ENCODE measurements around the gene N4BP2L2. TPM values are rescaled to one million over a fixed set of nuclear protein-coding genes. Genes with fewer than 3 reads are reported as not detected.

Gene N4BP2L2
- total and polyA plus RNA-seq, 2 donors: 61.8 to 338 TPM

GRCh38 chr13:32417995-32418394 is 120.6 kb downstream of the N4BP2L2 start:
- no peaks in the 10 kb centered on the region for H3K4me1 ChIP-seq (ENCODE audit: insufficient read depth)
- H3K27ac ChIP-seq (ENCODE audit: low read depth): no peak overlapping the region
- no peak overlapping the region for H3K4me3 ChIP-seq (ENCODE audit: low read depth, low read length)
- no peak for DNase-seq (ENCODE audit: extremely low spot score)
- WGBS: 98% methylated on average over 1 of the region's 1 CpG
- H3K36me3 ChIP-seq (ENCODE audit: insufficient read depth): no peaks in the 10 kb centered on the region

- H3K4me1 ChIP-seq (ENCODE audit: insufficient read depth): no peaks in the 10 kb centered on the region
- no peaks in the 10 kb centered on the region for H3K36me3 ChIP-seq (ENCODE audit: insufficient read depth)
- no peak for DNase-seq (ENCODE audit: extremely low spot score)
- H3K27ac ChIP-seq (ENCODE audit: low read depth): no peak overlapping the region
- no peak overlapping the region for H3K4me3 ChIP-seq (ENCODE audit: low read depth, low read length)
Measured at GRCh38 chr13:32415019-32415418, 123.6 kb downstream of the N4BP2L2 start.

GRCh38 chr13:32414580-32414979 is 124.0 kb downstream of the N4BP2L2 start:
- H3K36me3 ChIP-seq (ENCODE audit: insufficient read depth): no peaks in the 10 kb centered on the region
- no peak for DNase-seq (ENCODE audit: extremely low spot score)
- no peak overlapping the region for H3K4me3 ChIP-seq (ENCODE audit: low read depth, low read length)
- H3K27ac ChIP-seq (ENCODE audit: low read depth): no peak overlapping the region
- 66% methylated on average over 2 of the region's 2 CpGs for WGBS
- H3K4me1 ChIP-seq (ENCODE audit: insufficient read depth): no peaks in the 10 kb centered on the region

- 99% methylated on average over 3 of the region's 3 CpGs for WGBS
- no peaks in the 10 kb centered on the region for H3K36me3 ChIP-seq (ENCODE audit: insufficient read depth)
- H3K4me3 ChIP-seq (ENCODE audit: low read depth, low read length): no peak overlapping the region
Measured at GRCh38 chr13:32413284-32413683, 125.3 kb downstream of the N4BP2L2 start.

GRCh38 chr13:32409561-32410421 is 128.8 kb downstream of the N4BP2L2 start:
- Histone ChIP-seq H3K36me3 (ENCODE audit: insufficient read depth) (peaks cover 3% of the 10 kb centered on the region), H3K4me3 (ENCODE audit: low read depth, low read length) (no peak overlapping the region), H3K4me1 (ENCODE audit: insufficient read depth) (peaks cover 1% of the 10 kb centered on the region), H3K27ac (ENCODE audit: low read depth) (no peak overlapping the region)
- WGBS: 49% methylated on average over 27 of the region's 27 CpGs
- DNase-seq (ENCODE audit: extremely low spot score): no peak

More at GRCh38 chr13:32413284-32413683, 125.3 kb downstream of the N4BP2L2 start:
- no peak for DNase-seq (ENCODE audit: extremely low spot score)
- H3K4me1 ChIP-seq (ENCODE audit: insufficient read depth): peaks cover 1% of the 10 kb centered on the region
- no peak overlapping the region for H3K27ac ChIP-seq (ENCODE audit: low read depth)

- DNase-seq (ENCODE audit: extremely low spot score): no peak
- Histone ChIP-seq H3K4me1 (ENCODE audit: insufficient read depth) (peaks cover 1% of the 10 kb centered on the region), H3K27ac (ENCODE audit: low read depth) (no peak overlapping the region), H3K4me3 (ENCODE audit: low read depth, low read length) (no peak overlapping the region), H3K36me3 (ENCODE audit: insufficient read depth) (peaks cover 3% of the 10 kb centered on the region)
- WGBS: 91% methylated on average over 6 of the region's 6 CpGs
Measured at GRCh38 chr13:32409001-32409313, 129.6 kb downstream of the N4BP2L2 start.

GRCh38 chr13:32408296-32409000 is 130.1 kb downstream of the N4BP2L2 start:
- Histone ChIP-seq H3K4me3 (ENCODE audit: low read depth, low read length) (no peak overlapping the region), H3K4me1 (ENCODE audit: insufficient read depth) (peaks cover 1% of the 10 kb centered on the region), H3K27ac (ENCODE audit: low read depth) (no peak overlapping the region), H3K36me3 (ENCODE audit: insufficient read depth) (peaks cover 3% of the 10 kb centered on the region)
- 87% methylated on average over 9 of the region's 9 CpGs for WGBS
- DNase-seq (ENCODE audit: extremely low spot score): no peak

- no peak overlapping the region for H3K27ac ChIP-seq (ENCODE audit: low read depth)
- H3K4me3 ChIP-seq (ENCODE audit: low read depth, low read length): no peak overlapping the region
- WGBS: 91% methylated on average over 6 of the region's 6 CpGs
- H3K4me1 ChIP-seq (ENCODE audit: insufficient read depth): peaks cover 1% of the 10 kb centered on the region
- H3K36me3 ChIP-seq (ENCODE audit: insufficient read depth): peaks cover 5% of the 10 kb centered on the region
- DNase-seq (ENCODE audit: extremely low spot score): no peak
Measured at GRCh38 chr13:32407854-32408253, 130.7 kb downstream of the N4BP2L2 start.

GRCh38 chr13:32403108-32403507 is 135.5 kb downstream of the N4BP2L2 start:
- Histone ChIP-seq H3K4me1 (ENCODE audit: insufficient read depth) (no peaks in the 10 kb centered on the region), H3K36me3 (ENCODE audit: insufficient read depth) (peaks cover 6% of the 10 kb centered on the region), H3K4me3 (ENCODE audit: low read depth, low read length) (no peak overlapping the region), H3K27ac (ENCODE audit: low read depth) (no peak overlapping the region)
- 92% methylated on average over 4 of the region's 4 CpGs for WGBS
- no peak for DNase-seq (ENCODE audit: extremely low spot score)

GRCh38 chr13:32391101-32391619 is 147.4 kb downstream of the N4BP2L2 start:
- no peak overlapping the region for H3K27ac ChIP-seq (ENCODE audit: low read depth)
- 59% methylated on average over 4 of the region's 4 CpGs for WGBS
- H3K4me1 ChIP-seq (ENCODE audit: insufficient read depth): no peaks in the 10 kb centered on the region
- no peak for DNase-seq (ENCODE audit: extremely low spot score)
- no peak overlapping the region for H3K4me3 ChIP-seq (ENCODE audit: low read depth, low read length)
- no peaks in the 10 kb centered on the region for H3K36me3 ChIP-seq (ENCODE audit: insufficient read depth)

GRCh38 chr13:32390484-32390883 is 148.1 kb downstream of the N4BP2L2 start:
- Histone ChIP-seq H3K4me3 (ENCODE audit: low read depth, low read length) (no peak overlapping the region), H3K36me3 (ENCODE audit: insufficient read depth) (no peaks in the 10 kb centered on the region), H3K4me1 (ENCODE audit: insufficient read depth) (no peaks in the 10 kb centered on the region), H3K27ac (ENCODE audit: low read depth) (no peak overlapping the region)
- no peak for DNase-seq (ENCODE audit: extremely low spot score)
- 71% methylated on average over 1 of the region's 1 CpG for WGBS

GRCh38 chr13:32390048-32390447 is 148.5 kb downstream of the N4BP2L2 start:
- Histone ChIP-seq H3K4me3 (ENCODE audit: low read depth, low read length) (no peak overlapping the region), H3K27ac (ENCODE audit: low read depth) (no peak overlapping the region), H3K4me1 (ENCODE audit: insufficient read depth) (no peaks in the 10 kb centered on the region), H3K36me3 (ENCODE audit: insufficient read depth) (no peaks in the 10 kb centered on the region)
- 73% methylated on average over 4 of the region's 4 CpGs for WGBS
- no peak for DNase-seq (ENCODE audit: extremely low spot score)

GRCh38 chr13:32385410-32385809 is 153.2 kb downstream of the N4BP2L2 start:
- no peak overlapping the region for H3K27ac ChIP-seq (ENCODE audit: low read depth)
- H3K4me3 ChIP-seq (ENCODE audit: low read depth, low read length): no peak overlapping the region
- DNase-seq (ENCODE audit: extremely low spot score): no peak

GRCh38 chr13:32384702-32385101 is 153.9 kb downstream of the N4BP2L2 start:
- no peak overlapping the region for H3K4me3 ChIP-seq (ENCODE audit: low read depth, low read length)
- DNase-seq (ENCODE audit: extremely low spot score): no peak
- WGBS: 94% methylated on average over 2 of the region's 2 CpGs
- H3K4me1 ChIP-seq (ENCODE audit: insufficient read depth): no peaks in the 10 kb centered on the region
- no peak overlapping the region for H3K27ac ChIP-seq (ENCODE audit: low read depth)
- H3K36me3 ChIP-seq (ENCODE audit: insufficient read depth): no peaks in the 10 kb centered on the region

More at GRCh38 chr13:32385410-32385809, 153.2 kb downstream of the N4BP2L2 start:
- no peaks in the 10 kb centered on the region for H3K4me1 ChIP-seq (ENCODE audit: insufficient read depth)
- H3K36me3 ChIP-seq (ENCODE audit: insufficient read depth): no peaks in the 10 kb centered on the region
